A549 (cell line): Measurements from ENCODE around the gene CILP. TPM values are rescaled to one million over a fixed set of nuclear protein-coding genes. Genes with fewer than 3 reads are reported as not detected.

ENCODE experiments used
- ATAC-seq, 2 experiments: fragments of 200-7000 bp in 1 of 2; fragments of >200 bp in 1 of 2; cut with Nextera tagmentation in 1 of 2; cut with Tn5 transposase in 1 of 2; 3 replicates each; pipeline versions ENCODE4 v1.8.0 to v1.9.1; 2018 to 2020; ENCODE audit warnings: mild to moderate bottlenecking in 1 of 2, moderate library complexity in 1 of 2
- CTCF ChIA-PET: fragments of 300-600 bp; sonication (Branson Sonifier 250); formaldehyde crosslinking; extraction: SDS; loops from one replicate; lab custom pipeline; 2021; ENCODE audit warnings: antibody characterized with exemption, inconsistent platforms; lab: Yijun Ruan, JAX
- POLR2A ChIA-PET: fragments of 350-600 bp; formaldehyde crosslinking; extraction: SDS; loops from one replicate; lab custom pipeline; 2021; ENCODE audit warnings: antibody characterized with exemption, inconsistent platforms; lab: Yijun Ruan, JAX
- DNase-seq, 2 experiments: peaks; one replicate each; pipeline versions ENCODE4 v3.0.0 to v3.0.0-alpha.2; 2011 to 2016; ENCODE audit warnings: low read depth in 1 of 2, low spot score in 1 of 2
- FAIRE-seq: peaks from 2 replicates; lab custom pipeline; 2011; peaks lifted over from hg19 to GRCh38; lab: Jason Lieb, UNC
- H3K27ac ChIP-seq, 2 experiments: fragments of >200 bp; sonication (Bioruptor Twin); formaldehyde crosslinking; 3 replicates each; pipeline ENCODE4 v1.5.1; 2016 to 2017
- H3K4me1 ChIP-seq: fragments of >200 bp; sonication (Bioruptor Twin); formaldehyde crosslinking; 3 replicates; pipeline ENCODE4 v1.6.1; 2016
- H3K4me2 ChIP-seq: fragments of >200 bp; sonication (Bioruptor Twin); formaldehyde crosslinking; 3 replicates; pipeline ENCODE4 v1.6.1; 2016
- H3K4me3 ChIP-seq: fragments of >200 bp; sonication (Bioruptor Twin); formaldehyde crosslinking; 3 replicates; pipeline ENCODE4 v1.5.1; 2016
- H3K9me3 ChIP-seq: fragments of >200 bp; sonication (Bioruptor Twin); formaldehyde crosslinking; 3 replicates; pipeline ENCODE4 v1.6.1; 2016
- ATOH8 ChIP-seq: fragments of 250-450 bp; sonication (Bioruptor Pico); IDR thresholded peaks from 2 replicates; pipeline ENCODE4 v1.5.0; 2020; ENCODE audit warnings: low read depth, mild to moderate bottlenecking, moderate library complexity
- BHLHE40 ChIP-seq: IDR thresholded peaks from 2 replicates; pipeline ENCODE4 v1.6.1; 2012; ENCODE audit warnings: low read depth, low read length, inconsistent platforms
- E2F6 ChIP-seq: IDR thresholded peaks from 2 replicates; pipeline ENCODE4 v1.6.1; 2012; ENCODE audit warnings: low read depth, borderline replicate concordance
- EHF ChIP-seq: fragments of 250-450 bp; sonication (Bioruptor Pico); IDR thresholded peaks from 2 replicates; pipeline ENCODE4 v1.5.0; 2020; ENCODE audit warnings: mild to moderate bottlenecking
- EHMT2 ChIP-seq: fragments of 200-600 bp; sonication (generic); IDR thresholded peaks from 2 replicates; pipeline ENCODE4 v1.6.1; 2016; ENCODE audit warnings: antibody characterized with exemption, low read depth, mild to moderate bottlenecking, moderate library complexity
- EP300 ChIP-seq, 2 experiments: fragments of >200 bp; sonication (Bioruptor Twin); formaldehyde crosslinking; IDR thresholded peaks; 2 replicates in 1 of 2; 3 replicates in 1 of 2; pipeline ENCODE4 v1.6.1; 2016 to 2017
- ESRRA ChIP-seq: fragments of 150-350 bp; IDR thresholded peaks from 2 replicates; pipeline ENCODE4 v1.6.1; 2014; ENCODE audit warnings: mild to moderate bottlenecking, low read length, borderline replicate concordance
- FOSB ChIP-seq: fragments of 250-450 bp; sonication (Bioruptor Pico); IDR thresholded peaks from 2 replicates; pipeline ENCODE4 v1.5.0; 2020; ENCODE audit warnings: mild to moderate bottlenecking, moderate library complexity
- FOSL2 ChIP-seq, 2 experiments: fragments of 450-650 bp in 1 of 2; fragments of >200 bp in 1 of 2; sonication (Bioruptor Twin) in 1 of 2; formaldehyde crosslinking; IDR thresholded peaks; 2 replicates each; pipeline versions ENCODE4 v1.5.0 to v1.6.1; 2016 to 2020; ENCODE audit warnings: mild to moderate bottlenecking in 1 of 2, moderate library complexity in 1 of 2
- FOXS1 ChIP-seq: fragments of 250-450 bp; sonication (Bioruptor Pico); IDR thresholded peaks from 2 replicates; pipeline ENCODE4 v1.5.0; 2020; ENCODE audit warnings: mild to moderate bottlenecking, moderate library complexity
- HMGXB4 ChIP-seq: fragments of 250-450 bp; sonication (Bioruptor Pico); IDR thresholded peaks from 2 replicates; pipeline ENCODE4 v1.5.0; 2021; ENCODE audit warnings: mild to moderate bottlenecking, moderate library complexity, borderline replicate concordance
- HOXA7 ChIP-seq: fragments of 250-450 bp; sonication (Bioruptor Pico); IDR thresholded peaks from 2 replicates; pipeline ENCODE4 v1.5.0; 2020; ENCODE audit warnings: mild to moderate bottlenecking, moderate library complexity
- KDM5A ChIP-seq: fragments of 200-600 bp; sonication (generic); IDR thresholded peaks from 2 replicates; pipeline ENCODE4 v1.6.1; 2016; ENCODE audit warnings: antibody characterized with exemption, mild to moderate bottlenecking
- MYC ChIP-seq: IDR thresholded peaks from 2 replicates; pipeline ENCODE4 v1.6.1; 2012; ENCODE audit warnings: mild to moderate bottlenecking, inconsistent platforms, low read length, improper control_type of control experiment, borderline replicate concordance
- NFE2L2 ChIP-seq: fragments of 150-350 bp; conservative IDR thresholded peaks from 2 replicates; pipeline ENCODE4 v1.6.1; 2014; ENCODE audit warnings: low read length
- NR3C1 ChIP-seq: fragments of >200 bp; sonication (Bioruptor Twin); formaldehyde crosslinking; IDR thresholded peaks from 3 replicates; pipeline ENCODE4 v1.6.1; 2017
- PBX3 ChIP-seq: IDR thresholded peaks from 2 replicates; pipeline ENCODE4 v1.6.1; 2012
- PHF8 ChIP-seq: fragments of 200-600 bp; sonication (generic); IDR thresholded peaks from 2 replicates; pipeline ENCODE4 v1.6.1; 2016; ENCODE audit warnings: low read depth, mild to moderate bottlenecking, antibody characterized with exemption, moderate library complexity, borderline replicate concordance
- POLR2A ChIP-seq: IDR thresholded peaks from 2 replicates; pipeline ENCODE4 v1.6.1; 2012; ENCODE audit warnings: mild to moderate bottlenecking, low read length
- POLR2AphosphoS2 ChIP-seq: conservative IDR thresholded peaks from 2 replicates; pipeline ENCODE4 v1.6.1; 2012; ENCODE audit warnings: low read length, improper control_type of control experiment, inconsistent platforms
- RARB ChIP-seq: fragments of 250-450 bp; sonication (Bioruptor Pico); IDR thresholded peaks from 2 replicates; pipeline ENCODE4 v1.8.0; 2021; ENCODE audit warnings: mild to moderate bottlenecking, moderate library complexity
- RCOR1 ChIP-seq: fragments of 150-350 bp; IDR thresholded peaks from 2 replicates; pipeline ENCODE4 v1.6.1; 2014; ENCODE audit warnings: antibody characterized with exemption, low read length, low read depth
- TFCP2L1 ChIP-seq: fragments of 250-450 bp; sonication (Bioruptor Pico); IDR thresholded peaks from 2 replicates; pipeline ENCODE4 v1.5.0; 2021; ENCODE audit warnings: mild to moderate bottlenecking
- TP53 ChIP-seq: fragments of 250-450 bp; sonication (Bioruptor Pico); IDR thresholded peaks from 2 replicates; pipeline ENCODE4 v1.5.0; 2021; ENCODE audit warnings: mild to moderate bottlenecking, moderate library complexity
- USF2 ChIP-seq: fragments of 450-650 bp; IDR thresholded peaks from 2 replicates; pipeline ENCODE4 v1.6.1; 2014; ENCODE audit warnings: antibody characterized with exemption
- WGBS: methylation state at CpG from one replicate; pipeline ENCODE4 v1.1.6; 2017; ENCODE audit errors: missing lambda C conversion rate; 5-methylcytosine and 5-hydroxymethylcytosine counted together
- polyA plus RNA-seq, 4 experiments: library from polyadenylated mRNA; depleted of rRNA in 3 of 4; stranded (reverse); fragments of >200 nt; fragmentation: RNase III in 1 of 4; extraction: RNeasy Plus Mini Kit Qiagen cat#74134 plus additional on column Dnase treatment in 1 of 4; gene quantifications; 2 replicates in 3 of 4; 3 replicates in 1 of 4; pipeline ENCODE4 v1.2.3, GENCODE V29; 2011 to 2017

CILP gene
- polyA plus RNA-seq, 2 of the 4 experiments (the other 2 are of a cell fraction): 0.09 to 0.14 TPM

GRCh38 chr15:65255486-65256140 lies 44.3 kb upstream of the CILP start:
- 88% methylated on average over 7 of the region's 7 CpGs for WGBS
- ATAC-seq: no peak
- Histone ChIP-seq H3K4me3 (no peak overlapping the region), H3K4me2 (no peak overlapping the region), H3K9me3 (no peaks in the 10 kb centered on the region)
- DNase-seq: no peak
- no peak for FAIRE-seq
- POLR2A ChIA-PET: interaction anchor here (1.2 kb wide), 1 partner anchor 70 kb away, joined by 3 read pairs; the partner anchor contains the start of gene CLPX
- TF ChIP-seq FOSL2 (IDR thresholded peaks at IDR 0.05): no peak
- TF ChIP-seq FOSL2 (CRISPR knock-in tag; IDR thresholded peaks at IDR 0.05): no peak
- no peak for TF ChIP-seq FOSB
- TF ChIP-seq PHF8: no peak
- no peak for TF ChIP-seq TP53 (CRISPR knock-in tag)
- no peak for TF ChIP-seq EHF
- TF ChIP-seq EP300 (IDR thresholded peaks at IDR 0.05): no peak
- no peak for TF ChIP-seq POLR2AphosphoS2
- no peak for TF ChIP-seq PBX3
- TF ChIP-seq, all 56 proteins: peak for 0
- CTCF ChIA-PET: interaction anchor here (0.7 to 2.2 kb wide), 4 partner anchors 10 to 135 kb away, joined by 3 to 12 read pairs (median 6); partner anchors contain the start of gene PARP16
- 0 out of 3 replicates have a peak, but pooled peaks cover 3% of the 10 kb centered on the region for H3K4me1 ChIP-seq
- H3K27ac ChIP-seq: no peak overlapping the region

- H3K27ac ChIP-seq: no peak overlapping the region
- TF ChIP-seq EHMT2: no peak
- TF ChIP-seq HOXA7 (CRISPR knock-in tag): no peak
- TF ChIP-seq USF2: no peak
- TF ChIP-seq BHLHE40: no peak
- no peak for TF ChIP-seq FOXS1 (CRISPR knock-in tag)
- TF ChIP-seq MYC: no peak
- TF ChIP-seq HMGXB4: no peak
- TF ChIP-seq E2F6: no peak
- TF ChIP-seq POLR2A: no peak
- TF ChIP-seq NR3C1: no peak
- no peak for TF ChIP-seq RCOR1
- TF ChIP-seq NFE2L2: no peak
- no peak for TF ChIP-seq POLR2AphosphoS2
- TF ChIP-seq RARB (CRISPR knock-in tag): no peak
- TF ChIP-seq TFCP2L1: no peak
- no peak for TF ChIP-seq ESRRA
- no peak for TF ChIP-seq KDM5A
- no peak for TF ChIP-seq ATOH8 (CRISPR knock-in tag)
- POLR2A ChIA-PET: no interaction called here
- H3K9me3 ChIP-seq: no peaks in the 10 kb centered on the region
- H3K4me3 ChIP-seq: no peak overlapping the region
- no peak overlapping the region for H3K4me2 ChIP-seq
- DNase-seq (no peak), FAIRE-seq (no peak), ATAC-seq (no peak)
- H3K4me1 ChIP-seq: 0 out of 3 replicates have a peak, but pooled peaks cover 3% of the 10 kb centered on the region
- WGBS: 87% methylated on average over 1 of the region's 1 CpG
- CTCF ChIA-PET: interaction anchor here (2.2 kb wide), 1 partner anchor 17 kb away, joined by 12 read pairs; no protein-coding TSS in a partner anchor
These were observed 43.5 kb upstream of the CILP start for GRCh38 chr15:65254758-65255157.
